Hematopoietic multipotent progenitor cell treated with erythropoietin and hydrocortisone succinate and interleukin-3 and kit ligand, for 4 days (in vitro differentiated cells): ENCODE data around the gene CPLX3.

ENCODE experiments used
- DNase-seq: peaks from one replicate; pipeline ENCODE4 v3.0.0-alpha.2; 2015

Gene CPLX3

DNA sequence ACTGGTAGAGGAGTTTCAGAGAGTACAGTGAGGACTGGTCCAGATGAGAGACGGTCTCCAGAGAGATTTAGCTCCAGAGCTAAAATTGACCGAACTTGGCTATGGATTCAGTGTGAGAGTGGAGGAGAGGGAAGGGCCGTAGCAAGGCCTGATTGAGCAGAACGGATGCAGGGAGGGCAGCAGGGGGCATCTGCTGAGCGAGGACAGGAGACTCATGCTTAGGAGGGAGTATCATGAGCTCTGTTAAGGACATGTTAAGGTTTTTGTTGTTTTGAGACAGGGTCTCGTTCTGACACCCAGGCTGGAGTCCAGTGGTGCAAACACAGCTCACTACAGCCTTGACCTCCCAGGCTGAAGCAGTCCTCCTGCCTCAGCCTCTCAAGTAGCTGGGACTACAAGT, 21.5 kb upstream of the CPLX3 start:
- DNase-seq, result no peak

DNA sequence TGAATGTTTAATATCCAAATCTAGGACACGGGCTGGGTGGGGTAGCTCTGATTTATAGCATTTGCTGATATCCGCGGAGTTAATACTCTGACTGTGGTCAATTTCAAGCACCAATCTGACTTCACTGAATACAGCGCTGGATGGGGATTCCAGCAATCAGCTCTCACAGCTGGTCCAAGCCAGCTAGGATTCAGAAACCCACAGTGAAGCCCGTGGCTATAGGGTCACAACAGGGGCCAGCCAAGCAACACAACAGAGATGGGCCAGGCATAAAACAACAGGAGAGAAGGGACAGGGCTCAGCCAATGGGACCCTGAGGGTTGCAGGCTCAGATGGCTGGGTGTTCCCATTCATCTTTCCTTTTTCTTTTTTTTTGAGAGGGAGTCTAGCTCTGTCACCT, 19.1 kb upstream of the CPLX3 start:
- DNase-seq, result no peak

DNA sequence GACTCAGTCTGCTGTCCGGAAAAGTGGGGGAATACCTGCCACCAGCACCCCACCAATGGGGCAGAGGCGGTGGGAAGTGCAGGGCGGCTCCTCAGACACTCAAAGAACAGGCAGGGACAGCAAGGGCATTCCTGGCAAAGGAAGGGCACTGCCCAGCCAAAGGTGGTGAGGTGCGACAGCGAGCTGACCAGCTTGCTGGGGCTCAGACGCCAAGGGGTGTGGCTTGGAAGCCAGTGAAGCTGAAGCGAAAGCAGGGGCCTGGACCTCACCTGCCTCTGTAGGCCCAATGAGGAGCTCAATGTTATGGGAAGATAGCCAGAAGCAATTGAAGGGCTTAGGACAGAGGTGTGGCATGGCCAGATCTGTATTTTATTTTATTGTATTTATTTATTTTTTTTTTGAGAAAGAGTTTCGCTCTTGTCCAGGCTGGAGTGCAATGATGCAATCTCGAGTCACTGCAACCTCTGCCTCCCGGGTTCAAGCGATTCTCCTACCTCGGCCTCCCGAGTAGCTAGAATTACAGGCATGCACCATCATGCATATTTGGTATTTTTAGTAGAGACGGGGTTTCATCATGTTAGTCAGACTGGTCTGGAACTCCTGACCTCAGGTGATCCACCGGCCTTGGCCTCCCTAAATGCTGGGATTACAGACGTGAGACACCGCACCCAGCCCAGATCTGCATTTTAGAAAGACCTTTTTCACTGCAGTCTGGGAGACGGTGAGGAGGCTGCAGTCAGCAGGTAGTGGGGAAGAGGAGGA, 18.2 kb upstream of the CPLX3 start:
- DNase-seq, result no peak

DNA sequence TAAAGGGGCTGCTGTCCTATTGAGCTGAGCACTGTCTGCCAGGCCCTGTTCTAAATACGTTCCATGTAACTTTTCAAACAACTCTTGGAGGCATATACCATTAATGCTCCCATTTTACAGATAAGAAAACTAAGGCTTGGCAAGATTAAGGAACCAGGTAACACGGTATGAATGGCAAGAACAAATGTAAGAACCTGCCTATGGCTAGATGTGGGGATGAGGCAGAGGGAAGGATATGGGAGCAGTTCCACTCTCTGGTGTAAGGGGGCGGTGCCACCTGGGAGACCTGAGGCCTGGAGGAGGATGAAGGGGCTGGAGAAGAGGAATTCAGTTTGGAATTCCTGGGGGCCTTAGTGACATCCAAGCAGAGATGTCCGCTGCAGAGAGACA, 17.6 kb upstream of the CPLX3 start:
- DNase-seq, result no peak

DNA sequence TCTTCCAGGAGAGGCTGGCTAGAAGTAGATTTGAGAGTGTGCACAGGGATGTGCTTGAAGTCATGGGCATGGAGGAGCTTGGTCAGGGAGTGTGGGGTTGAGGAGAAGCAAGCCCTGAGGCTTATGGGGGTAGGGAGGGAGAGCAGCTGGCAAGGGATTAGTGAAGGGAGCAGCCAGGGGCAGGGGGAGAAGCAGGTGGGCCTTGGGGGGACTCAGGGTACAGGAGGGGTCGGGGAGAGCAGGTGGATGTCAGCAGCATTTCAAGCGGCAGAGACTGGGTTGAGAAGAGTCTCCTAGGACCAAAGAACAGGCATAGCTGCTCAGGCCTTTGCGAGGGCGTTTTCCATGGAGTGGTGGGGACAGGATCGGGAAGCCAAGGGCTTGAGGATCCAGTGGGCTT, 17.2 kb upstream of the CPLX3 start:
- no peak for DNase-seq

DNA sequence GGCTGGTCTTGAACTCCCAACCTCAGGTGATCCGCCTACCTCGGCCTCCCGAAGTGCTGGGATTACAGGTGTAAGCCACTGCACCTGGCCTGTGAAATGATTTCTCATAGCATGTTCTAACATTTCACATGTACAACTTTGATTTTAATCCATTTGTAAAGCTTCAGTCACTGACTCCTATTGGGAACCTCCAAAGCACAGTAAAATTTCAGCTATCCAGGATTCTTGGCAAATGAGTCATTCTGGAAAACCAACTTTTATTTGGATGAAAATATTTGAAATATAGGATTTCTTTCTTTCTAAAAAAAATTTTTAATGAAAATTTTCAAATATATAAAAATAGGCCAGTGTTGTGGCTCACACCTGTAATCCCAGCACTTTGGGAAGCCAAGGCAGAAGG, 16.5 kb upstream of the CPLX3 start:
- DNase-seq, result no peak

DNA sequence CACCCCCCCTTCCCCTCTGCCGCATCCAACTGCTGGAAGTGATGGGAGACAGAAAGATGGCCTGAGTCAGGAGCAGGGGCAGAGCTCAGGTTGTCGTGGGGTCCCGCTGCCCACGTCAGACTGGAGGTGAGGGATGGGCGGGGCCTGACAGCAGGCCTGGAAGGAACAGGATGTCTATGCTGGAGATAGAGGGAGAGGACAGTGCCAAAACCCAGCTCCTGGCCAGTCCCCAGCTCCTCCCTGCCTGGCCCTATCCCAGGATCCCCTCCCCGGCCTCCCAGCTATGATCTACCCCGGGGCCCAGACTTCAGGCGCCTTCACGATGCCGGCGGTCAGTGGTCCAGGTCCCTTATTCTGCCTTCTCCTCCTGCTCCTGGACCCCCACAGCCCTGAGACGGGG, 13.9 kb upstream of the CPLX3 start, which contains the start of gene LMAN1L:
TSS of gene LMAN1L (plus strand) at position 303 of the 400 bp plus-strand sequence. CDS start at position 323, 20 bp downstream.
- no peak for DNase-seq

DNA sequence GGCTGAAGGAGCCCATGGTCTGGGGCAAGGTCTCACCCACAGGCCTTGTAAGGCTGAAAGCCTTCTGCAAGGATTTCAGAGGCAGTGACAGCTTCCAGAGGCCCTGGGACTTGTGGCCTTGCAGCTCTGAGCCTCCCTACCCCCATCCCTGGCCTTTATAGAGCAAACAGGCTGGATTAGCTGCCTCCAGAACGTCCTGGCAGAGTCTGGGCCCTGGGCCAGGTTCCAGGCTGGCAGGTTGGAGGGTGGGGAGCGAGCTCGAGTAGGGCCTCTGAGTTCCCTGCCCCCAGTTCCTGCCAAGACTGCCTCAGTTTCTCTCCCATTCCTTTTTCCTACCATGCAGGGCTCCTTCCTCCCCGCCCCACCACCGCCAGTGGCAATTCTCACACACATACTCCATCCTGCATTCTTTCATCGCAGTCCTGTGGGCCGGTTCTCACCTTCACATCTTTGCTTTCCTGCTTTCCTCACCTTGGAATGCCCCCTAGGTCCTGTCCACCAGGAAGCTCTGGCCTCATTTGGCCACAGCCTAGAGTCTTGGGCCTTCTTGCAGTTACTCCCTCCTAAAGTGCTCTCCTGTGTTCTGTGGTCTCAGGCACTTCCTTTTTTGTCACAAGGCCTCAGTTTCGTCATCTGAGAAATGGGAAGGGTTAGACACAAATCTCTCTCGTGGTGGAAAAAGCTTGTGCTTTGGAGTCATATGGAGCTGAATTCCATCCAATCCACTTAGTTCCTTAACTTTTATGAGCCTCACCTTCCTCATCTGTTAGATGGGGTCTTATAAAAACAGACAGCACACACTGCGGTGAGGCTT, 11.1 kb upstream of the CPLX3 start:
- DNase-seq, result no peak

DNA sequence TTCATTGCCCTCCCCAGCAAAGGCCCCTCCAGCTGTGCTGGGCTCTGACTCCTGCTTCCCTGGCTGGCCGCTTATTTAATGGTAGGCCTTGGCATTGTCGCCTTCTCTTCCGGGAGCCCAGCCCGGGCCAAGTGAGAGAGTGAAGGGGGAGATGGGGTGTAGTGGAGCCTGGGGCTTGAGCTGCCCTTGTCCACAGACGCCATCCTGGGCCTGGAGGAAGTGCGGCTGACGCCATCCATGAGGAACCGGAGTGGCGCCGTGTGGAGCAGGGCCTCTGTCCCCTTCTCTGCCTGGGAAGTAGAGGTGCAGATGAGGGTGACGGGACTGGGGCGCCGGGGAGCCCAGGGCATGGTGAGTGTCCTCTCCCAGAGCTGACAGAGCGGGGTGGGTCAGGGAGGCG, 10.5 kb upstream of the CPLX3 start:
- no peak for DNase-seq

DNA sequence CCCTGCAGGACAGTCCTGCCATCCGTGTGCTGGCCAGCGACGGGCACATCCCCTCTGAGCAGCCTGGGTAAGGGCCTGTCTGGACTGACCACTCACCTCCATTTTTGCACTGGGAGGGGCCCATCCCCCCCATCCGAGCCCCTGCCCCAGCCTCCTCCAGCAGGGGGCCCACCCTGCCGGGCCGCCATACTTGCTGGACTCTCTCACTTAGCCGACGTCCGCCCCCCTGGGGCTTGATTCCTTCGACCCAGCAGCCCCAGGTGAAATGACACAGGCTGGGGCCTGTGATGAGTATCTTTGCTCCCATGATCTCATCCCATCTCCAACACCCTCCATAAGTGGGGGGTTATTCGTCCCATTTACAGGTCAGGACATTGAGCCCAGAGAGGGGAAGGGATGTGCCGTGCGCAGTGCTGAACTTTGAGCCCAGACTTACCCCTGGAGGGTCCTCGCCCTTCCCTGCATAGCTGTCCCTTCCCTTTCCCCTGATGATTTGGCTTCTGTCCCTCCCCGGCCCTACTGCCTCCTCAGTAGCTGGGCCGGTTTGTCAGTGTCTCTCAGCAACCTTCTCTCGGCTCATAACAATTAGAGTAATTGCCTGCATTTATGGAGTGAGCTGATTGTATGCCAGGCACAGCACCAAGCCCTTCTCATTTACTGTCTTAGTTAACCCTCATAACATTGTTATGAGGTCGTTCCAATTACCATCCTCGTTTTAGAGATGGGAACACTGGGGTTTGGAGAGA, 9.6 kb upstream of the CPLX3 start:
- DNase-seq, result no peak

DNA sequence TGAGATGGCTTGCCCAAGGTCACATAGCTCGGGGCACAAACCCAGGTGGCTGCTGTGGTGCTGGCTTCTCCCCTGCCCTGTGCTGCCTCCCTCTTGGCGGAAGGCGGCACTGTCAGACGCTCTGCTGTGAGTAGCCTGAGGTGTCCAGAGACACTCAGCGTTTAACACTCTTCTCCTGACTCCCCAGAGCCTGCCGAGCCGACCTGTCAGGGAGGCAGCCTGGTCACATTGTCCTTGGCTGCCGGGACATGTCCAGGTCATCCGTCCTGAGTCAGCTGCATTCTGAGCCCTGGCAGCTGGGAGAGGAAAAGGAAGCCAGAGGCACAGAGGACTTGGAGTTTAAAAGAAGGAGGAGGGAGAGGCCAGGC, 9.1 kb upstream of the CPLX3 start:
- no peak for DNase-seq

DNA sequence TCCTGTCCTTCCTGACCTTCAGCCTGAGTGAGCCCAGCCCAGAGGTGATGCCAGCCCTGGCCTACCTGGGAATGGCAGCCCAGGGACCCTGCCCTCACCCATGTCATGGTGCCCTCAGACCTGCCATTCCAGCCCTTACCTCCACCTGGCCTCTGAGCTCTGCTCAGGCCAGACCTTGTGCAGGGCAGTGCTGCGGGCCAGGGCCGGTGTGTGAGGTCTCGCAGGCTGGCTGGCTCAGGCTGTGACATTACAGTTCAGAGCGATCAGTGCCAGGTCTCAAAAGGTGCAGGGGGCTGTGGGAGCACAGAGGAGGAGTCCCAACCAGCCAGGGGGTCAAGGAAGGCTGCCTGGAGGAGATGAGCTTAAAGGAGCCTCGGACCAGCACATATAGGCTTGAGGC, 6.4 kb upstream of the CPLX3 start:
- no peak for DNase-seq

DNA sequence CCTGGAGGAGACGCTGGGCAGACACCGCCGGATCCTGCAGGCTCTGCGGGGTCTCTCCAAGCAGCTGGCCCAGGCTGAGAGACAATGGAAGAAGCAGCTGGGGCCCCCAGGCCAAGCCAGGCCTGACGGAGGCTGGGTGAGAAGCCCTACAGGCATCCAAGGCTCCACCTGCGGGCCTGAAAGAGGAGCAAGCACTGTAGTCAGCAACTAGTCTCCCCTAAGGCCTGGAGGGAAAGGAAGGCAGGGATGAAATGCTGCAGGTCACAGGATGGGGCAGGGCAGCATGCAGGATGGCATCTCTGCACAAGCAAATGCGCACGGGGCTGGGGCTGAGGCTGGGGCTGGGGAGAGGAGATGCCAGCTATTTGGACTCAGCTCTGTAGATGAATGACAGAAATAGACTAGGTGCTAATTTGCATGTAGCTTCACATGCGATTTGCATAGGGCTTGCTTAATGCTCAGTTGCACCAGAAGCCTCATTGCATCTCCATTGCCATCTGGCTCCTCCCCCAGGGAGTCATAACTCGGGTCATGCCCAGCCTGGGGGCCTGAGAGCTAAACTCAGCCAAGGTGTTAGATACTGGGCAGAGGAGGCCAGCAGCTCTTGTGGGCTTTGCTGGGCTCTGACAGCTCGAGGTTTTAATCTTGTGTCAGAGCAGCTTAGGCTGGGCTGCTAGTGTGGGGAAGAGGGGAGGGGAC, 5.2 kb upstream of the CPLX3 start:
- no peak for DNase-seq

DNA sequence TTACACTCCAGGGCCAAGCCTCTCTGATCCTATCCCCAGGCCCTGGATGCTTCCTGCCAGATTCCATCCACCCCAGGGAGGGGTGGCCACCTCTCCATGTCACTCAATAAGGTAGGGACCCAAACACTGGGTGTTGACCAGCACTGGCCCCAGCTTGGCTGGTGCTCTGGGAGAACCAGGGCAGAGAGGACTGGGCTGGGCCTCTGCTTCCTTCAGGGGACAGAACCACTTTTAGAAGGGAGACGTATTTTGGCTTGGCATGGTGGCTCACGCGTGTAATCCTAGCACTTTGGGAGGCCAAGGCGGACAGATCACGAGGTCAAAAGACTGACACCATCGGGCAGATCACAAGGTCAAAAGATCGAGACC, 4.7 kb upstream of the CPLX3 start:
- DNase-seq, result no peak

DNA sequence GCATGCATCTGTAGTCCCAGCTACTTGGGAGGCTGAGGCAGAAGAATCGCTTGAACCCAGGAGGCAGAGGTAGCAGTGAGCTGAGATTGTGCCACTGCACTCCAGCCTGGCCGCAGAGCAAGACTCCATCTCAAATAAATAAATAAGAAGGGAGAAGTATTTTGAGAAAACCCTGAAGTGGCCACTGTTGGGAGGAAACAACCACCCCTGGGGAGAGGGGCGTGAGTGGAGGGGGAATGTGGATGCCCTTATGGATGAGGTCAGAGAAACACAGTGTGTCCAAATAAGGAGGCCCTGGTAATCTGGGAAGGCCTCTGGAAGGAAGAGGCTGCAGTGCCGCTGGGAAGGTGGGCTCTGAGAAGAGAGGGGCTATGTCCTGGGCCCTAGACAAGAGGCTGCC, 4.2 kb upstream of the CPLX3 start:
- DNase-seq, result no peak

DNA sequence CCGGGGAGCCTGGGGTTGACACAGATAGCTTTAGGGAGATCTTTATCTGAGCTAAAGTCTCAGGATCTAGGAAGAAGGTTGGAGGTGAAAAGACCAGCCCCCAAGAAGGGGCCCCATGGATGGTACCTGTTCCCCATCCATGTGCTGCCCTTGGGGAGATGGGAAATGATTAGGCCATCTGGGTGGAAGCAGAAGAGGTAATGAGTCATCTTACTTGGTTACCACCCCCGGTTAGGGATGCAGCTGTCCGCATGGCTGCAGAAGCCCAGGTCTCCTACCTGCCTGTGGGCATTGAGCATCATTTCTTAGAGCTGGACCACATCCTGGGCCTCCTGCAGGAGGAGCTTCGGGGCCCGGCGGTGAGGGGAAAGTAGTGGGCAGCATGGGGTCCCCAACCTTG, 3.1 kb upstream of the CPLX3 start:
- no peak for DNase-seq

DNA sequence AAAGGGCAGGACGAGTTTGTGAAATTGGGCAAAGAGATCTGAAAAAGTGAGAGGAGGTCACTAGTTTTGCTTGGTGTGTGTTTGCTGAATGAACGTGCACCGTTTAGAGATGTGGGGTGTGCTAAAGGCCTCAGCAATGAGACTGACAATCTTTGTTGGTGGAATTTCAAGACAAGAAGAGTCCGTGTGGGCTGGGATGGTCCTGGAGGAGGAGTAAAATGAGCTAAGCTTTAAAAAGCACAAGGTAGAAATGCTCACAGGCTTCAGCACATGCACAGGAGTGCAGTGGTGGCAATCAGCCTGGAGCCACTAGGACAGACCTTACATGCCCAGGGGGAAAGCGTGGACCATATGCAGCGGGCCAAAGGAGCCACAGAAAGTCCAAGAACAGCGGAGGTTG, 1.5 kb upstream of the CPLX3 start:
- no peak for DNase-seq

DNA sequence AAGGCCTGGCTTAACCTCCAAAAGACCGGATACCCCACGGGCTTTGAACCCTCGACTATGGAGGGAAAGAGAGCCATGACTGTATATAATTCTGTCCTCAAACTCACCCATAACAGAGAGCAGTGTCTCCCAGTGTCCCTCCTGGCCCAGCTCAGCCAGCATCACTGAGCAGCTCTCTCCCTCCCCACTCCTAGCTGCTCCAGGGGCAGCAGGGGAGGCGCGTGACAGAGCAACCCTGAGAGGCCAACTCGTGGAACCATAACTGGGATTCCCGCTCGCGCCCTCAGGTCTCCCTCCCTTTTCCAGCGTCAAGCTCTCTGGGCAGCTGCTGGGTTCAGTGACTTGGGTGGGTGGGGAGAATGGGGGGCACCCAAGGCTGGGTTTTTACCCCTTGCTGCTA, 561 bp upstream of the CPLX3 start:
- no peak for DNase-seq

DNA sequence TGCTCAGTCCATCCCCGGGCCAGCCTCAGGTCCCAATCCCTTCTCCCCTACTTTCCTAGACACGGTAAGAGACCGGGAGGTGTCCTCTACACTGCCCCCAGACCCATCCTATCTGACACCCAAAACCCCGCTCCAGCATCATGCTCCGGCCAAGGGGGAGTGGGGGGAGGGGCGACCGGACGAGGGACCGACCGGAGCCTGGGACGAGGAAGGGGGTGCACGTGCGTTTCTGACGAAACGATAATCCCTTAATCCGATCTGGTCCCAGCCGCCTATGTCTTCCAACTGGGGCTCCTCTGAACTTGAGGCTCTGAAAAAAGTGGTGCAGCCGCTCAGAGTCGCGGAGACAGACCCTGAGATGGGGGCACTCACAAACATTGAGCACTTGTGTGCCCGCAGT, 494 bp downstream of the CPLX3 start:
- DNase-seq, result no peak

DNA sequence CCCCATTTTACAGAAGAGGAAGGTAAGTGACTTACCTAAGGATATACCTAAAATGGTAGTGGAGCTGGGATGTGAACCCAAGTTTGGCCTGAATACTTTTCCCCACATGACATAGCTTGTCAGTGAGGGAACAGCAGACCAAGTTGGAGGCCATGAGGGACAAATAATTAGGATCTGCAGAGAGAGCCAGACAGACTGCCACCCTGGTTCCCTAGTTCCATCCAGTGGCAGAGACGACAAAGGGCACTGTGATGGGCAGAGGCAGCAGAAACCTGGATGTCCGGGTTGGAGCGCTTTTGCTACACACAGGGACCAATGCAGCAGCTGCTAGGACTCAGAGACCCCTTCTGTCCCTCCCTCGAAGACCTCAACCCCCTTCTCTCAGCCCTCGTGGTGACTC, 1.2 kb downstream of the CPLX3 start:
- no peak for DNase-seq

DNA sequence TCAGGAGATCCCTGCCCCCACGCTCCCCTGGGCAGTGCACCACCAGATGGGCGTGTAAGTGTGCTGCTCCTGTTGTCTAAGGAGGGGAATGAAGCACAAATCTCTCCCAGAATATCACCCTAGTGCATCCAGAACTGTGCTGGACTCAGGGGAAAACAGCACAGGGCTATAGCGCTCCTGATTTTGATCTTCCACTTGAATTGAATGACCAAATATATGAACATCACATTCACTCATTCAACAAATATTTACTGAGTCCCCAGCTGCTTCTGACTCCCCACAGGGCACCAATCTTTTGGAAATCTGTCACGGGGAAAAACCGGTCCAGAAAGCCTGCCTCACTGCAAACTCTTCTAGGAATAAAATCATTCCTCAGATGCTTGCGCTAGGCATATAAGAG, 2.4 kb downstream of the CPLX3 start:
- no peak for DNase-seq

DNA sequence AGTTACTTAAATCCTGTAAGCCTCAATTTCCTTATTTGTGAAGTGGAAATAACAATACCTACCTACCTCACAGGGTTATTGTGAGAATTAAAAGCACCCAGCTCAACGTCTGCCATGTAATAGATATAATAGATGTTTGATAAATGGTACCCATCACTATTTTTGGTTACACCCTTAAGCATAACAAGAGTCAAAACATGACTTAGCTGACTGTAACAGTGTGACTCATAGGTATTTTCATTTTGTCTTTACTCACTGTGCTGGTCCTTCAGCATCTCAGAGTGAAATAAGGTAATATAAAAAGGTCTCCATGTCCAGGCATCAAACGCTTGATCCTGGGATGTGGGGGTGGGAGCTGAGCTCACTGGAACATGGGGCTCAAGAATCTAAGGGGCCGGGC, 3.1 kb downstream of the CPLX3 start:
- no peak for DNase-seq

DNA sequence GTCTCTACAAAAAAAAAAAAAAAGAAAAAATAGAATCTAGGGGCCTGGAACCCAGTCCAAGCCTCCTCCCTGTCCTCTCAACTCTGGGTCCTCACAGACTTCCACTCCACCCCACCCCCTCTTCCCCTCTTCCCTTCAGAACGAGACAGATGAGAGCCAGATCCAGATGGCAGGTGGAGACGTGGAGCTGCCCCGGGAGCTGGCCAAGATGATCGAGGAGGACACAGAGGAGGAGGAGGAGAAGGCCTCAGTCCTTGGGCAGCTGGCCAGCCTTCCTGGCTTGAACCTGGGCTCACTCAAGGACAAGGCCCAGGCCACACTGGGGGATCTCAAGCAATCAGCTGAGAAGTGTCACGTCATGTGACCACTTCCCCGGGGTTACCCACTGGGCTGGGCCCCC, 3.6 kb downstream of the CPLX3 start:
- no peak for DNase-seq
